ENCODE data around the gene PHC2.

DNA sequence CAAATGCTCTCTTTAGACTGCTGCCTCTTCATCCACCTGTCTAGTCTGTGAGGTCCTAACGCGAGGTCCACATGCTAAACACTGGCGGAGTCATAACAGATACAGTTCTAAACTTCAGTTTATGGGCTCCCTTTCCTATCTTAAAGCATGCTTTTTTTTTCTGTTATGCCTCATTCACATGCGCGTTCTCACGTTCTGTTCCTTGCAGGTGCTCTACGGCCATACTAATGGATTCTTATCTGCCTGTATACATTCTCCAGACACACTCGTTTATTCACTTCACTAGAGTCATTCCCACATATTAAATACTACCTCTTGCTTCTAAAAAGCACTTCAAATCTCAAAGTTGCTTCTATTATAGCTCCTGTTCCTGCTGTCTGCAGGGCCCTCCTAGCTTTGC lies 38.7 kb downstream of the PHC2 start:
- TF ChIP-seq, protein P1, sequence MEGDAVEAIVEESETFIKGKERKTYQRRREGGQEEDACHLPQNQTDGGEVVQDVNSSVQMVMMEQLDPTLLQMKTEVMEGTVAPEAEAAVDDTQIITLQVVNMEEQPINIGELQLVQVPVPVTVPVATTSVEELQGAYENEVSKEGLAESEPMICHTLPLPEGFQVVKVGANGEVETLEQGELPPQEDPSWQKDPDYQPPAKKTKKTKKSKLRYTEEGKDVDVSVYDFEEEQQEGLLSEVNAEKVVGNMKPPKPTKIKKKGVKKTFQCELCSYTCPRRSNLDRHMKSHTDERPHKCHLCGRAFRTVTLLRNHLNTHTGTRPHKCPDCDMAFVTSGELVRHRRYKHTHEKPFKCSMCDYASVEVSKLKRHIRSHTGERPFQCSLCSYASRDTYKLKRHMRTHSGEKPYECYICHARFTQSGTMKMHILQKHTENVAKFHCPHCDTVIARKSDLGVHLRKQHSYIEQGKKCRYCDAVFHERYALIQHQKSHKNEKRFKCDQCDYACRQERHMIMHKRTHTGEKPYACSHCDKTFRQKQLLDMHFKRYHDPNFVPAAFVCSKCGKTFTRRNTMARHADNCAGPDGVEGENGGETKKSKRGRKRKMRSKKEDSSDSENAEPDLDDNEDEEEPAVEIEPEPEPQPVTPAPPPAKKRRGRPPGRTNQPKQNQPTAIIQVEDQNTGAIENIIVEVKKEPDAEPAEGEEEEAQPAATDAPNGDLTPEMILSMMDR (IDR thresholded peaks at IDR 0.05): no peak
- TF ChIP-seq POLR2A (IDR thresholded peaks at IDR 0.05): no peak
